Gastroesophageal sphincter (tissue), 4 donors: ENCODE results near the gene TBX1. TPM values are rescaled to one million over a fixed set of nuclear protein-coding genes. Genes with fewer than 3 reads are reported as not detected.

Experiments
- ATAC-seq: fragments of 150-250 bp; one replicate; pipeline ENCODE4 v1.9.1; 2016; ENCODE audit warnings: mild to moderate bottlenecking, moderate library complexity
- H3K27ac ChIP-seq, 4 donors: fragments of 200-600 bp; sonication (generic) in 3 of 4; 1 replicate in 3 of 4; 2 replicates in 1 of 4; pipeline ENCODE4 v1.5.1; 2016 to 2019
- H3K27me3 ChIP-seq: fragments of 200-600 bp; sonication (generic); one replicate; pipeline ENCODE4 v1.5.1; 2019
- H3K36me3 ChIP-seq, 2 donors: fragments of 200-600 bp; sonication (generic); one replicate each; pipeline ENCODE4 v1.5.1; 2019; ENCODE audit warnings: control low read depth in 1 of 2
- H3K4me1 ChIP-seq, 3 donors: fragments of 200-600 bp; sonication (generic); 1 replicate in 2 of 3; 2 replicates in 1 of 3; pipeline ENCODE4 v1.5.1; 2016 to 2019; ENCODE audit warnings: control low read depth in 2 of 3
- H3K4me3 ChIP-seq, 2 donors: fragments of 200-600 bp; sonication (generic); one replicate each; pipeline ENCODE4 v1.5.1; 2019; ENCODE audit warnings: mild to moderate bottlenecking in 1 of 2, moderate library complexity in 1 of 2
- H3K9me3 ChIP-seq, 3 donors: fragments of 200-600 bp; sonication (generic); one replicate each; pipeline ENCODE4 v1.5.1; 2017 to 2019; ENCODE audit warnings: control low read depth in 2 of 3
- CTCF ChIP-seq, 4 experiments: fragments of 200-600 bp in 2 of 4; fragments of 450-650 bp in 2 of 4; sonication (generic) in 1 of 4; IDR thresholded peaks; one replicate each; pipeline ENCODE4 v1.5.1; 2017 to 2019; ENCODE audit warnings: antibody characterized with exemption in 4 of 4, mild to moderate bottlenecking in 2 of 4, moderate library complexity in 2 of 4
- EP300 ChIP-seq: sonication (generic); formaldehyde crosslinking; IDR thresholded peaks from one replicate; pipeline ENCODE4 v1.6.1; 2017; ENCODE audit warnings: antibody characterized with exemption, mild to moderate bottlenecking
- POLR2A ChIP-seq, 2 donors: fragments of 450-650 bp; IDR thresholded peaks; one replicate each; pipeline ENCODE4 v1.6.1; 2017; ENCODE audit warnings: antibody characterized with exemption in 2 of 2, mild to moderate bottlenecking in 2 of 2, moderate library complexity in 1 of 2
- POLR2AphosphoS5 ChIP-seq: sonication (generic); formaldehyde crosslinking; IDR thresholded peaks from one replicate; pipeline ENCODE4 v1.6.1; 2017; ENCODE audit warnings: antibody characterized with exemption
- WGBS, 2 donors: methylation state at CpG; one replicate each; pipeline ENCODE4 v1.1.5; 2018; ENCODE audit warnings: low coverage in 1 of 2; 5-methylcytosine and 5-hydroxymethylcytosine counted together
- total RNA-seq, 4 donors: library from RNA; depleted of rRNA; stranded (reverse); fragments of >200 nt; gene quantifications; one replicate each; pipeline ENCODE4 v1.1.0, GENCODE V29; 2016

Gene TBX1
- total RNA-seq, 4 donors from 2014 or later: 0.31 to 2.7 (median 1.2) TPM

GRCh38 chr22:19783586-19784383 lies 23.2 kb downstream of the TBX1 start:
- Histone ChIP-seq H3K27ac (no peak overlapping the region), H3K27me3 (peaks cover 45% of the 10 kb centered on the region), H3K36me3 (peaks cover 0 to 13% of the 10 kb centered on the region in 2 donors), H3K9me3 (peaks cover 0 to 21% (median 0%) of the 10 kb centered on the region in 3 donors), H3K4me1 (no peaks in the 10 kb centered on the region), H3K4me3 (no peak overlapping the region)
- TF ChIP-seq EP300: no peak
- TF ChIP-seq POLR2A (IDR thresholded peaks at IDR 0.05): no peak
- no peak for TF ChIP-seq CTCF (IDR thresholded peaks at IDR 0.05)
- no peak for TF ChIP-seq POLR2AphosphoS5
- 82 to 90% methylated on average over 7 of the region's 24 CpGs for WGBS, 2 donors
- no peak for ATAC-seq

DNA sequence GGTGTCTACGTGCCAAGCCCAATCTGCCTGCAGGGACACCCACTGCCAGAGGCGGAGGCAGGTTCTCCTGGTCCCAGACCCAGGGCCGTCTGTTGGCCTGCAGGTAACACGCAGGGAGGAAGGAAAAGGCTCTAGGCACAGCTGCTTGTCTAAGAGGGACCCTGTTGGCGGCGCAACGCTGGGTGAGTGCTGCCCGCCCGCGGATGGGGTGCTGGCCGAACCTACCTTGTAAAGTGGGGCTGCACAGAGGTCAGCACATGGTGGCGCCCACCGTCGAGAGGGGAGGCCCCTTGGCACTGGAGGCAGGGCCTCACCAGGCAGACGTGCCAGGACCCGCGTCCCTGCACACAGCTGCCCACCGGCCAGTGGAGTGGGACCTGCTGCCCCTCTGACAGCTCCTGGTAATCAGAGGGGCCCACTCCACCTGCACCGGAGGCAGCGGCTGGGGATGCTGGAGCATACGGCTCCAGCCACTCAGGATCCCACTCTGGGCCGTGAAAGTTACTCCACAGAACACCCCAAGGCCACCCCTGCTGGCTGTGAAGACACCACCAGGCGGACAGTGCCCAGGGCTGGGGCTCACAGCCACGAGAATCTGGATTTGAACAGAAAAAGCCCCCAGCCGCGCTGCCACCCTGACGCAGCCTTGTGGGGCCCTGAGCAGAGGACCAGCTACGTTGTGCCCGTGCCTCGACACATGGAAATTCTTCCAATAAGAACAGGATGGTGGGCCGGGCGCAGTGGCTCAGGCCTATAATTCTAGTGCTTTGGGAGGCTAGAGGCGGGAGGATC lies 24.0 kb downstream of the TBX1 start:
- WGBS, 2 donors: 93% methylated on average over 3 of the region's 33 CpGs; no CpG with 5 or more reads in 1 of the 2 donors
- TF ChIP-seq POLR2A (IDR thresholded peaks at IDR 0.05) (no peak), CTCF (IDR thresholded peaks at IDR 0.05) (no peak), EP300 (no peak), POLR2AphosphoS5 (no peak)

DNA sequence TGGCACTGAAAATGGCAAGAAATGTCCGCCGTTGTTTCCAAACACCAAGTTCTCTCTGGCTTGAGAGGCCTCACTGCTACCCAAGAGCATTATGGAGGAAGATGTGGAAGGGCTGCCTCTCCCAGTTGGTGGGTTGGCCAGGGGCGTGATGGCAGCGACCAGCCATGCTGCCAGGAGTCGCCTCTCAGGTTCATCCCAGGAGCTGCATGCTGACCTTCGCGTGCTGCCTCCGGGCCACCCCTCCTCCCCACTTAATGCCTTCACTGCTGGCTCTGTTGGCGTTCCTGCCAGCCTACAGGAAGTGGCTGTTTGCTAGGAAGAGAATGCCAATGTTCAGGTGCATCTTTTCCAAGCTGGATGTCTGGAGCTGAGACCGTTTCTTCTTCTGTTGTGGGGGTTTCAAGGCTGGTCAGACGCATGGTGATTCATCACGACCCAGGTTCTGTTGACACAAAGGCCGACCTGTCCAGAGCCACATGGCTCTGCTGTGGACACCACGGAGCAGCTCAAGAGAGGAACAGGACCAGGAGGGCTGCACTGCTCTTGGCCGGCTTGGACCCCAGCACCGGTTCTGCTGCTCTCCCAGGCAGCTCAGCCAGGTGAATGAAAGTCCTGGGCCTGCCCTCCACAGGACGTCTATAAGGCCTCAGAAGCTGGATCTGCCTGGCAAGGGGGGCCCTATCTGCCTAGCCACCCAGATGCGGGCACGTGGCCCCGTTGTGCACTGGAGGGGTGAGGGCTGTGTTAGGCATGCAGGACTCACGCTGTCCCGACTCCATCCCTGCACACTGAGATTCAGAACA lies 25.1 kb downstream of the TBX1 start:
- H3K27ac ChIP-seq: no peak overlapping the region
- peaks cover 0 to 23% of the 10 kb centered on the region in 2 donors for H3K36me3 ChIP-seq
- WGBS, 2 donors: 70 to 71% methylated on average over 2 to 3 of the region's 22 CpGs
- H3K4me1 ChIP-seq: no peaks in the 10 kb centered on the region
- no peak for ATAC-seq
- TF ChIP-seq EP300: no peak
- H3K4me3 ChIP-seq: no peak overlapping the region
- H3K27me3 ChIP-seq: peaks cover 40% of the 10 kb centered on the region
- peaks cover 0 to 21% (median 0%) of the 10 kb centered on the region in 3 donors for H3K9me3 ChIP-seq

More for the DNA sequence above, 24.0 kb downstream of the TBX1 start:
- peaks cover 40% of the 10 kb centered on the region for H3K27me3 ChIP-seq
- no peak overlapping the region for H3K4me3 ChIP-seq
- H3K4me1 ChIP-seq: no peaks in the 10 kb centered on the region
- ATAC-seq: no peak
- no peak overlapping the region for H3K27ac ChIP-seq
- H3K36me3 ChIP-seq: peaks cover 0 to 21% of the 10 kb centered on the region in 2 donors
- peaks cover 0 to 21% (median 0%) of the 10 kb centered on the region in 3 donors for H3K9me3 ChIP-seq

- WGBS, 2 donors: no CpG with 5 or more reads among the region's 6 CpGs
- peaks cover 35% of the 10 kb centered on the region for H3K27me3 ChIP-seq
- ATAC-seq: no peak
- H3K36me3 ChIP-seq: peaks cover 0 to 23% of the 10 kb centered on the region in 2 donors
- TF ChIP-seq POLR2AphosphoS5 (no peak), CTCF (IDR thresholded peaks at IDR 0.05) (no peak), EP300 (no peak), POLR2A (IDR thresholded peaks at IDR 0.05) (no peak)
- no peak overlapping the region for H3K4me3 ChIP-seq
- H3K4me1 ChIP-seq: no peaks in the 10 kb centered on the region
- H3K9me3 ChIP-seq: peaks cover 0 to 18% (median 0%) of the 10 kb centered on the region in 3 donors
- H3K27ac ChIP-seq: no peak overlapping the region
These were observed 25.6 kb downstream of the TBX1 start for GRCh38 chr22:19786264-19786585.
